ENCODE results near the gene CBFB.
A peak's percentile ranks its signal among the peaks of the same experiment; 100 is the strongest.
"Not testable (repeated sequence)": the region's sequence is repeated elsewhere in the genome, so short reads cannot be mapped to it uniquely, and the experiment has no call there.

CBFB gene

GRCh38 chr16:67101311-67102082 lies 72.5 kb downstream of the CBFB start:
- no peak for DNase-seq

GRCh38 chr16:67104061-67104460 lies 75.1 kb downstream of the CBFB start:
- no peak for DNase-seq

GRCh38 chr16:67104845-67105244 lies 75.9 kb downstream of the CBFB start:
- DNase-seq = no peak

GRCh38 chr16:67105246-67105645 lies 76.3 kb downstream of the CBFB start:
- DNase-seq = peak; percentile 75 to 81

- DNase-seq = no peak
Observed at GRCh38 chr16:67105881-67106280, 76.9 kb downstream of the CBFB start.

- DNase-seq = no peak
Observed at GRCh38 chr16:67108489-67108888, 79.5 kb downstream of the CBFB start.

- no peak for DNase-seq
Observed at GRCh38 chr16:67108931-67109406, 80.0 kb downstream of the CBFB start.

- peak; percentile 85 to 96 for DNase-seq
Observed at GRCh38 chr16:67109407-67110135, 80.6 kb downstream of the CBFB start, which contains the start of gene PHAF1. PHAF1 (plus strand) TSS chr16:67109941; CDS start chr16:67110176, 235 bp downstream.

GRCh38 chr16:67111951-67112444 lies 83.0 kb downstream of the CBFB start:
- DNase-seq = no peak

- DNase-seq = no peak
Observed at GRCh38 chr16:67112591-67113399, 83.8 kb downstream of the CBFB start.

GRCh38 chr16:67114793-67115192 lies 85.8 kb downstream of the CBFB start:
- DNase-seq = no peak

GRCh38 chr16:67115639-67116038 lies 86.7 kb downstream of the CBFB start:
- peak; percentile 48 to 74 for DNase-seq

GRCh38 chr16:67116388-67117311 lies 87.7 kb downstream of the CBFB start:
- peak; percentile 26 to 42 for DNase-seq

- no peak for DNase-seq
Observed at GRCh38 chr16:67117716-67118115, 88.8 kb downstream of the CBFB start.

GRCh38 chr16:67120025-67120424 lies 91.1 kb downstream of the CBFB start:
- no peak for DNase-seq

- DNase-seq = not testable (repeated sequence)
Observed at GRCh38 chr16:67122799-67123198, 93.8 kb downstream of the CBFB start.

GRCh38 chr16:67128417-67128816 lies 99.5 kb downstream of the CBFB start:
- no peak for DNase-seq

- no peak for DNase-seq
Observed at GRCh38 chr16:67128887-67129286, 99.9 kb downstream of the CBFB start.

- DNase-seq = no peak
Observed at GRCh38 chr16:67129422-67129821, 100.5 kb downstream of the CBFB start.

GRCh38 chr16:67137605-67138004 lies 108.7 kb downstream of the CBFB start:
- DNase-seq = no peak

- no peak for DNase-seq
Observed at GRCh38 chr16:67141391-67141790, 112.4 kb downstream of the CBFB start.

- no peak for DNase-seq
Observed at GRCh38 chr16:67142342-67142741, 113.4 kb downstream of the CBFB start.

Measured in inflammatory macrophage treated with lipopolysaccharide for 1 hour (primary cell).